Uterus (tissue), 4 donors: ENCODE measurements around the gene CYSLTR2. TPM values are rescaled to one million over a fixed set of nuclear protein-coding genes. Genes with fewer than 3 reads are reported as not detected.

ENCODE experiments used
- DNase-seq, 2 donors: peaks; one replicate each; pipeline ENCODE4 v3.0.0-alpha.2; 2019 to 2020
- H3K27ac ChIP-seq, 2 donors: fragments of 200-600 bp; sonication (generic); 1 replicate in 1 of 2; 2 replicates in 1 of 2; pipeline ENCODE4 v1.5.1; 2016 to 2018
- H3K27me3 ChIP-seq, 2 donors: fragments of 200-600 bp; sonication (generic); one replicate each; pipeline ENCODE4 v1.5.1; 2018 to 2019; ENCODE audit warnings: control low read depth in 1 of 2
- H3K36me3 ChIP-seq, 2 donors: fragments of 200-600 bp; sonication (generic); one replicate each; pipeline ENCODE4 v1.5.1; 2019; ENCODE audit warnings: control low read depth in 1 of 2
- H3K4me1 ChIP-seq, 2 donors: fragments of 200-600 bp; sonication (generic); one replicate each; pipeline ENCODE4 v1.5.1; 2018 to 2019; ENCODE audit warnings: control low read depth in 1 of 2
- H3K4me3 ChIP-seq, 2 donors: fragments of 200-600 bp; sonication (generic); 1 replicate in 1 of 2; 2 replicates in 1 of 2; pipeline ENCODE4 v1.5.1; 2018 to 2019; ENCODE audit warnings: mild to moderate bottlenecking in 1 of 2
- H3K9me3 ChIP-seq, 2 donors: fragments of 200-600 bp; sonication (generic); one replicate each; pipeline ENCODE4 v1.5.1; 2019; ENCODE audit warnings: control low read depth in 1 of 2
- CTCF ChIP-seq, 4 experiments: fragments of 200-600 bp in 2 of 4; fragments of 450-650 bp in 2 of 4; sonication (generic) in 2 of 4; IDR thresholded peaks; one replicate each; pipeline ENCODE4 v1.5.1; 2016 to 2019; ENCODE audit warnings: antibody characterized with exemption in 4 of 4, mild to moderate bottlenecking in 2 of 4, moderate library complexity in 1 of 4
- POLR2A ChIP-seq, 2 donors: fragments of 450-650 bp; IDR thresholded peaks; one replicate each; pipeline ENCODE4 v1.6.1; 2016; ENCODE audit warnings: antibody characterized with exemption in 2 of 2, mild to moderate bottlenecking in 1 of 2, moderate library complexity in 1 of 2
- intact Hi-C: fragments of 100-400 bp; cut with DNase I; formaldehyde crosslinking; loops from one replicate; pipeline ENCODE4 v1.15.1; 2023; ENCODE audit warnings: low total_unique reads
- total RNA-seq, 4 donors: library from RNA; depleted of rRNA in 3 of 4; stranded (reverse); fragments of >200 nt in 3 of 4; gene quantifications; one replicate each; pipeline versions ENCODE4 v1.1.0 to v1.2.4, GENCODE V29; 2014 to 2023
- donor health status: DM: yes; HTN: yes; CAD: no.

CYSLTR2 gene
- total RNA-seq, 4 donors from 2014 or later, result 0.15 to 1.6 (median 0.42) TPM

- no peak for TF ChIP-seq CTCF (IDR thresholded peaks at IDR 0.05)
- TF ChIP-seq POLR2A (IDR thresholded peaks at IDR 0.05), result no peak
- Histone ChIP-seq H3K9me3 (no peaks in the 10 kb centered on the region), H3K4me1 (no peaks in the 10 kb centered on the region), H3K4me3 (no peak overlapping the region), H3K27me3 (no peaks in the 10 kb centered on the region), H3K27ac (no peak overlapping the region), H3K36me3 (no peaks in the 10 kb centered on the region)
- intact Hi-C loops, result no loop called here
- no peak for DNase-seq
Observed at GRCh38 chr13:48729856-48730255, 76.1 kb downstream of the CYSLTR2 start.

GRCh38 chr13:48731001-48731658 lies 77.4 kb downstream of the CYSLTR2 start:
- intact Hi-C loops, result no loop called here
- peak overlapping the region in 1 of 2 donors; percentile 46 for H3K27ac ChIP-seq
- H3K27me3 ChIP-seq, result no peaks in the 10 kb centered on the region

DNA sequence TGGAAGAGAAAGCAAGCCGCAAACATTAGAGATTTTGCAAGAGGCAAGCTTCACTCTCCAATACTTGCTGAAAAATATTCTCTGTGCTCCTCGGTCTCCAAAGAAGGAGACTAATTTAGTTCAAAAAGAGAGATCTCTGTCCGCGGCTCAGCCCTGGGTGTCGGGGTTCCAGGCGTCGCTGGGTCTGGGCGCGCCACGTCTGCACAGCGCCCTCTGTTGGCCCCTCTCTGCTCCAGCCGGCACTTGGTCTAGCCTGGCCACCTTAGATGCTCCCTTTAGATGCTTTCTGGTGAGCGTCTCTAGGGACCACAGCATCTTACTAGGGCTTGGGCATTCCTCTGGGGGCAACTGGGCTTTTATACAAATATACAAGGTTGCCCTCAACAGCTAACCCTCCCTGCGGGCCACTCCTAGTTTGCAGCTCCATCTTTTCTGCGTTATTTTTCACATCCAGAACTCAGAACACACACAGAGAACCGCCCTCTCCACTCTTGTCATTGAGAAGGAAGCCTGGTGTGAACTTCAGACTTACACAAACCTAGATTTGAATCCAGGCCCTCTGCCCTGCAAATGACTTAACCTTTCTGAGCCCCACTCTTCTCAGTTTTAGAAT lies 78.3 kb downstream of the CYSLTR2 start:
- Histone ChIP-seq H3K36me3 (no peaks in the 10 kb centered on the region), H3K27me3 (no peaks in the 10 kb centered on the region), H3K4me1 (no peaks in the 10 kb centered on the region), H3K27ac (no peak overlapping the region), H3K4me3 (no peak overlapping the region), H3K9me3 (no peaks in the 10 kb centered on the region)
- TF ChIP-seq CTCF (IDR thresholded peaks at IDR 0.05) (peak; percentile 21 to 51 (median 30)), POLR2A (IDR thresholded peaks at IDR 0.05) (no peak)
- intact Hi-C loops, result no loop called here
- no peak for DNase-seq

More at GRCh38 chr13:48731001-48731658, 77.4 kb downstream of the CYSLTR2 start:
- Histone ChIP-seq H3K9me3 (no peaks in the 10 kb centered on the region), H3K4me1 (no peaks in the 10 kb centered on the region), H3K4me3 (no peak overlapping the region), H3K36me3 (no peaks in the 10 kb centered on the region)
- no peak for DNase-seq
- TF ChIP-seq POLR2A (IDR thresholded peaks at IDR 0.05) (no peak), CTCF (IDR thresholded peaks at IDR 0.05) (no peak)

DNA sequence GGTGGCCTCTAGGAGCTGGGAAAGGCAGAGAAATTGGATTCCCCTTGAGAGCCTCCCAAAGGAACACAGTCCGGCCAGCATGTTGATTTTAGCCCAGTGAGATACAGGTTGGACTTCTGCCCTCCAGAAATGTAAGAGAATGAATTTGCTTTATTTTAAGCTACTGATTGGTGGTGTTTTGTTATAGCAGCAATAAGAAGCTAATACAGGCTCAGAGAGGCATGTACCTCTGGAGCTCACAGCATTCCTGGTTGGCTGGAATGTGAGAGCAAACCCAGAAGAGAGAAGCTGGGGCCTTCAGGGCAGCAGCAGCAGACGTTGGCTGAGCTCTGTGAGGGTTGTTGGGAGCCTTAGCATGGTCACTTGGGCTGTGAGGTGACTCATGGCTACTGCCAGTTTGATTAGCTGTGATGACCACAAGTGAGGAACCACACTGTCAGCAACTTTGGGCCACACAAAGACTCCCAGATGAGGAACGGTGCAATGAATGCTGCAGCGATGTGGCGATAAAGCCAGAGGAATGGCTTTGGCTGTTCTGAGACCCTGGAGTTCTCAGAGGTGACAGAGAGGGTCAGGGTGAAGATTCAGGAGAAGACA lies 80.1 kb downstream of the CYSLTR2 start:
- Histone ChIP-seq H3K4me1 (no peaks in the 10 kb centered on the region), H3K27me3 (no peaks in the 10 kb centered on the region), H3K9me3 (no peaks in the 10 kb centered on the region), H3K27ac (no peak overlapping the region), H3K4me3 (no peak overlapping the region), H3K36me3 (no peaks in the 10 kb centered on the region)
- no peak for DNase-seq
- no peak for TF ChIP-seq POLR2A (IDR thresholded peaks at IDR 0.05)
- no peak for TF ChIP-seq CTCF (IDR thresholded peaks at IDR 0.05)
- intact Hi-C loops, result no loop called here

DNA sequence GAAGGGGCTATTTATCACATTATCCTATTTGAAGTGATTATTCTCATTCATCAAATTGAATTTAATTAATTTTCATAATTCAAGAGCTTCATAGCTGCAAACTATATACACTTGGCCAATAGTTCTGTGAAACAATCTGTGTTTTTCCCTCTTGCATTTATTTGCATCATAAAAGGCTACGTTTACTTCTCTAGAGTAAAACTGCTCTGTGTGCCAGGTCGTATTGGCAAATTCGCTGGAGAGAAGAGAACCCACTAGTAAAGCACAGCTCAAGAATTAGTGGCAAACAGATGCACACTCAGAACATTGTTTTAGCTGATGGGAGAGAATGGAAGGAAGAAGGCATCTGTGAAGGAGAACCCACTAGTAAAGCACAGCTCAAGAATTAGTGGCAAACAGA lies 81.8 kb downstream of the CYSLTR2 start:
- Histone ChIP-seq H3K27me3 (no peaks in the 10 kb centered on the region), H3K4me3 (no peak overlapping the region), H3K36me3 (no peaks in the 10 kb centered on the region), H3K9me3 (no peaks in the 10 kb centered on the region), H3K4me1 (no peaks in the 10 kb centered on the region), H3K27ac (no peak overlapping the region)
- no peak for DNase-seq
- intact Hi-C loops, result no loop called here
- TF ChIP-seq CTCF (IDR thresholded peaks at IDR 0.05) (no peak), POLR2A (IDR thresholded peaks at IDR 0.05) (no peak)
